Limb (tissue), 2 donors: ENCODE results near the gene LMAN2L.
"Not testable (repeated sequence)": the region's sequence is repeated elsewhere in the genome, so short reads cannot be mapped to it uniquely, and the experiment has no call there.

Experiments
- DNase-seq, 2 donors: peaks; one replicate each; pipeline ENCODE4 v3.0.0-alpha.2; 2016; ENCODE audit errors: extremely low spot score in 2 of 2

Gene LMAN2L

DNA sequence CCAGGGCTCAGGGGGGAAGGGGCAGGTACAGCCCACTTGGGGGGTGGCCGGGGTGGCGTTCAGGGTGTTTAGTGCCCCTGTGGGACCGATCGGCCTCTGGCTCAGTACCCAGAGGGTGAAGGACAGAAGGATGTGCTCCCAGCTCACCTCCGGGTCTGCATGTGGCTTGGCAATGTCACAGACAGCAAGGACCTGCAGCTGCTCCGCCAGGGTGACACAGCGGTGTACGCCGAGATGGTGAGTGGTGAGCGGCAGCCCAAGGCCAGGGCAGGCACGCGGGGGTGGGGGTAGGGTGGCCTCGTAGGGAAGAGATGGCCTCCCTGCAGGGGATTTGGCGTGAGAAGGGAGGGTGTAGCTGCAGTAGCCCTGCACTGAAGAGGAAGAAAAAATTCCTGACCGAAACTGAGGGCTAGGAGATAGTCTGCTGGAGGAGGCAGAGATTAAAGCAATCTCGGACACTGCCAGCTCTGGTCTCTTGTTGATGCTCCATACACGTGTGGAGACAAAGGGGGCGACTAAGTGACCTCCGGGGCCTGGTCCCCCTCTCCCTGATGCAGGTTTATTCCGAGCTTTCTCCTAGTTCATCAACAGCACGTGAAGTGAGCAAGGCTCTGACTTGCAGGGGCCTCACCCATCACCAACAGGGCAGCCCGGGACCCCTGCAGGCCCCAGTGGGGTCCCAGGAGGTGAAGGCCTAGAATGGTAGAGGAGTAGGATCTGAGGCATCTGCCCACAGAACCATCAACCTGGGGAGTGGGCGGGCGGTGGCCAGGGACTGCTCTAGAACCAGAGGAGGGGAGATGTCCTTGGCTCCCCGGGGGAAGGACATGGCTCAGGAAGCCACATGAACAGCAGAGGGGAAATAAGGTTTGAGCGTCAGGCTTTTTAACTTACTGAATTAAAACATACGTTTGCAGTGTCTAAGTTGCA is 51.9 kb downstream of the LMAN2L start:
- no peak for DNase-seq

GRCh38 chr2:96687266-96687665 is 52.6 kb downstream of the LMAN2L start:
- DNase-seq = no peak

GRCh38 chr2:96685577-96686459 is 54.0 kb downstream of the LMAN2L start:
- peak in 1 of 2 donors; percentile 70 for DNase-seq

DNA sequence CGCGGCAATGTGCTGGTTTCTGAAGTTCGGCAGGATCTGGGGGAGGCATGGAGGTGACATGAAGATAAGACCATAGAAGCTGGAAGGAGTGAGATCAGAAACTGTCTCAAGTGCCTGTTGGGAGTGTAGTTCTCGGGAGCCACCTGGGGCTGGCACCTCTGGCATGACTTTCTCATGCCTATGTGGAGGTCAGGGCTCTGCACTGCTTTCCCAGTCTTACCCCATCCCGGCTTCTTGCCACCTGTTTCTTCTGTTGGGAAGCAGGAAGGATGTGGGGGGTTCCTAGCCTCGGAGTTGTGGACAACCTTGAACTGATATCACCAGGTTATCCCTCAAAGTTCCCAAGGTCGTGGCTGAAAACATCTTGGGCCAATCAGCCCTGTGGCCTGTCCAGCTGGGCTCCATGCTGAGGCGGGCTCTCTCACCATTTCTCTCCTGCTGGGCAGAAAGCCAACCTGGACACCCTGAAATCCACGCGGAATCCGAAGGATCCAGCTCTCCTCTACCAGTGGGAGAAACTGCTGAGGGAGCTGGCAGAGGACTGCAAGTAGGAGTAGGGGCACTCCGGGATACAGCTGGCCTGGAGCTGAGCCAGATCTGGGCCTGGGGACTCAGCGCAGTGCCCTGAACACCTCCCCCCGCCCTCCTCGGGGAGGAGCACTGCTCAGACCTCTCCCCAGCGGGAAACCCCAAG is 54.8 kb downstream of the LMAN2L start:
- no peak for DNase-seq

- no peak for DNase-seq
Observed at GRCh38 chr2:96683972-96684820, 55.7 kb downstream of the LMAN2L start.

DNA sequence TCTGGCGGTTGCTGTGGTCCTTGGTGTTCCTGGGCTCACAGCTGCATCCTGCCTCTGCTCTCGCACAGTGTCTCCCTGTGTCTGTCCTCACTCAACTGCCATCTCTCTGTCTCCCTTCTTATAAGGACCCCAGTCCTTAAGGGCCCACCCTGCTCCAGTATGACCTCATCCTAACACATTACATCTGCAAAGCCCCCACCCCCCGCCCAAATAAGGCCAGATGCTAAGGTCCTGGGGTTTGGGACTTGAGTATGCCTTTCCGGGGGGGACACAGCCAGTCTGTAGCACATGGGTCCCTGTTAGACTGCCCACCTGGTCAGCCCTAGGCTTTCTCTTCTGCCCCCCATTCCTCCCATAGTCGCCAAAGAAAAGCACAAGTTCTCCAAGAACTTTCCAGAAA is 56.6 kb downstream of the LMAN2L start:
- DNase-seq = no peak

GRCh38 chr2:96681540-96681939 is 58.3 kb downstream of the LMAN2L start:
- DNase-seq = no peak

GRCh38 chr2:96680561-96681141 is 59.2 kb downstream of the LMAN2L start:
- no peak for DNase-seq

DNA sequence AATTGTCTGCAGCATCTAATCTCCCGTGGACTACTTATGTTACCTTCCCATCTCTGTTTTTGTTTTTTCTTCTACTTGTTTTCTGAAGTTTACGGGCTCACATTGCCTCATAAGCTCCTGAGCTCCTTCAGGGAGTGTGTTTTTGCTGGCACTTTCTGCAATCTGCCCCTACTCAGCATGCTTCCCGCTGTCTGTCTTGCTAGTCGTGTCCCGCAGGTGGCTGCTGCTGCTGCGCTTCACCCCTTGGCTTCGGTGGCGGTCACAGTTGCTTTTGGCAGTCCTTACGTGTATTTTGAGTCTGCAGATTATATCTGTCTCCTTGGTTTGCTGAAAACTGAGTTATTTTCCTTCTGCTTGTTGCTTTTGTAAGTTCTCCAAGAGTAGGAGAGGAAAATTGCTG is 60.0 kb downstream of the LMAN2L start:
- DNase-seq = no peak

GRCh38 chr2:96669539-96670215 is 70.2 kb downstream of the LMAN2L start:
- DNase-seq = no peak

DNA sequence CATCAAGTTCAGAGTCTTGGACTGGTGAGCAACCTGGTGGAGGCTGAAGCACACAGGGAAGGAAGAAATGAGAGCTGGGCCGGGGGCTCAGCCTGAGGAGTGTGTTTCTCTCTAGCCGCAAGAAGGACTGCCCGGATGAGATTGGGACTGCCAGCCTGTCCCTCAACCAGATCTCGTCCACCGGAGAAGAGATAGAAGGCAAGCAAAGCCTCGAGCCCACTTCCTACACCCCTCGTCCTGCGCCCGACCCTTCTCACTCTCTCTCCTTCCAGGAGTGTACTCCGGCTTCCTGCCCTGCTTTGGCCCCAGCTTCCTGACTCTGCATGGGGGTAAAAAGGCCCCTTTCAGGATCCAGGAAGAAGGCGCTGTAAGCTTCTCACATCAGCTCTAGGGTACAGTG is 71.1 kb downstream of the LMAN2L start:
- no peak for DNase-seq

GRCh38 chr2:96665717-96666116 is 74.1 kb downstream of the LMAN2L start:
- not testable (repeated sequence) for DNase-seq

GRCh38 chr2:96665083-96665569 is 74.7 kb downstream of the LMAN2L start:
- DNase-seq = no peak

DNA sequence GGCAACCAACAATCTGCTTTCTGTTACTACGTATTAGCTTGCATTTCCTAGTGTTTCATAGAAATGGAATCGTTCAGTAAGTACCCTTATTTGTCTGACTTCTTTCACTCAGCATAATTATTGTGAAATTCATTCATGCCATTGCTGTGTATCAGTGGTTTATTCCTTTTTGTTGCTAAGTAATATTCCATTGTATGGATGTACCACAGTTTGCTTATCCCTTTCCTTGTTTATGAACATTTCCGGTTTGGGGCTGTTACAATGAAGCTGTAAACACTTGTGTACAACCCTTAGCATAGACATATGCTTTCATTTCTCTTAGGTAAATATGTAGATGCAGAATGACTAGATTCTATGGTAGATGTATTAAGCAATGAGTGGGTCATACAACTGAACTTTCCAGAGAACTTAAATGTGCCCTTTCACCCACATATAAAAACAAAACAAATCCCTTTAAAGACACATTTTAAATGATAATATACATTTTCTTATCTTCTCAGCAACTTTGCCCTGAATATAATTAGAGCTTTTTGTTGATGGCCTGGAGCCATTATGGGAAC is 75.4 kb downstream of the LMAN2L start:
- no peak for DNase-seq

DNA sequence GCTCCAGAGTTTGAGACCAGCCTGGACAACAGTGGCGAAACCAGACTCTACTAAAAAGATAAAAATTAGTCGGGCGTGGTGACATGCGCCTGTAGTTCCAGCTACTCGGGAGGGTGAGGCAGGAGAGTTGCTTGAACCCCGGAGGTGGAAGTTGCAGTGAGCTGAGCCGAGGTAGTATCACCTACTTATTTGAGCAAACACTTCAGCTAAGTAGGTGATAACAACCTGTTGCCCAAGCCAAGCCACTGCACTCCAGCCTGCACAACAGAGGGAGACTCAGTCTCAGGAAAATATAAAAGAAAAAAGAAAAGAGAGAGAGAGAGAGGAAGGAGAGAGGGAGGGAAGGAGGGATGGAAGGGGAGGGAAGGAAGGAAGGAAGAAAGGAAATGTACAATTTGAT is 76.0 kb downstream of the LMAN2L start:
- DNase-seq = no peak

DNA sequence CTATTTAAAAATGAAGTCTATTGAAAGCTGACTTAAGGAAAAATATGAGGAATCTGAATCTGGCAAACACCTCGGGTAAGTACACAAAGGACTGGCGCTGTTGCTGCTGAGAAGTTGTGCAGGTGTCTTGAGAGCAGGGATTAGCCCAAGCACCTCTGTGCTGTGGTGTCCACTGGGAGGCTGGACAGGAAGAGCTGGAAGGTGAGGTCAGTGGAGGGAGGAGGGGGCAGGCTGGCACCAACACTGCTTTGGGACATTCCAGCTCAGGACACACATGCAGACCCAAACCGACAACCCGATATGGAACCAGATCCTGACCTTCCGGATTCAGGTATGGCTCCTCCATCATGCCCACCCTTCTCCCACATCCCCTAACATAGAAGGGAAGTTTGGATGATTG is 76.7 kb downstream of the LMAN2L start:
- DNase-seq = no peak

GRCh38 chr2:96662360-96662759 is 77.5 kb downstream of the LMAN2L start:
- no peak for DNase-seq

GRCh38 chr2:96661324-96661723 is 78.5 kb downstream of the LMAN2L start:
- no peak for DNase-seq

DNA sequence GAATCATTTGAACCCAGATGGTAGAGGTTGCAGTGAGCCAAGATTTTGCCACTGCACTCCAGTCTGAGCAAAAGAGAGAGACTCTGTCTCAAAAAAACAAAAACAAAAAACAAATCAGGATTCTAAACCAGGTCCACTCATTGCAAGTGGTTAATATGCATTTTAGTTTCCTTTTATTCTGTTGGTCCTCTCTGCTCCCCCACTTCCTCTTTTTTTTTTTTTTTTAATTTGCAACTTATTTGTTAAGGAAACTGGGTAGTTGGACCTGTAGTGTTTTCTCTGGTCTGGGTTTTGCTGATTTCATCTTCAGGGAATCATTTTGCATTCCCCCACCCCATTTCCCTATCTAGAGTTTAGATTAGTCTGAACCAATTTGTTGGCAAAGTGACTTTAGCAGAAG is 83.3 kb downstream of the LMAN2L start:
- no peak for DNase-seq
